Islet precursor cell (in vitro differentiated cells): ENCODE measurements around the gene EIF4H.

Experiments
- DNase-seq: peaks from one replicate; pipeline ENCODE4 v3.0.0-alpha.2; 2018

The EIF4H gene

DNA sequence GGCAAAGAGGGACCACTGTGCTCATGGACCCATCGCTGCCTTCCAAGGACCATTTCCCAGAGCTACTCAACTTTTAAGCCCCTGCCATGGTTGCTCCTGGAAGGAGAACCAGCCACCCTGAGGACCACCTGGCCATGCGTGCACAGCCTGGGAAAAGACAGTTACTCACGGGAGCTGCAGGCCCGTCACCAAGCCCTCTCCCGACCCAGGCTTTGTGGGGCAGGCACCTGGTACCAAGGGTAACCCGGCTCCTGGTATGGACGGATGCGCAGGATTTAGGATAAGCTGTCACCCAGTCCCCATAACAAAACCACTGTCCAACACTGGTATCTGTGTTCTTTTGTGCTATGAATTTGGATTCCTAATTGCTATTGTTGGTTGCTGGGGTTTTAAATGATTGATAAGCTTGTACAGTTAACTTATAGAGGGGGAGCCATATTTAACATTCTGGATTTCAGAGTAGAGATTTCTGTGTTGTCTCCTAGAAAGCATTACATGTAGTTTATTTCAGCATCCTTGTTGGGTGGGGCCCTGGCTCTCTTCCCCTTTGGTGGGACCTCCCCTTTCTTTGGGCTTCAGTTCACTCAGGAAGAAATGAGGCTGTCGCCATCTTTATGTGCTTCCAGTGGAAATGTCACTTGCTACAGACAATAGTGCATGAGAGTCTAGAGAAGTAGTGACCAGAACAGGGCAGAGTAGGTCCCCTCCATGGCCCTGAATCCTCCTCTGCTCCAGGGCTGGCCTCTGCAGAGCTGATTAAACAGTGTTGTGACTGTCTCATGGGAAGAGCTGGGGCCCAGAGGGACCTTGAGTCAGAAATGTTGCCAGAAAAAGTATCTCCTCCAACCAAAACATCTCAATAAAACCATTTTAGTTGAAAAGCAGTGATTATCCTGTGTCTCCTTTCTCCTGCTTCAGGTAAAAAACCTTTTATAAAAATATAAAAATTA lies 55.1 kb downstream of the EIF4H start:
- no peak for DNase-seq

DNA sequence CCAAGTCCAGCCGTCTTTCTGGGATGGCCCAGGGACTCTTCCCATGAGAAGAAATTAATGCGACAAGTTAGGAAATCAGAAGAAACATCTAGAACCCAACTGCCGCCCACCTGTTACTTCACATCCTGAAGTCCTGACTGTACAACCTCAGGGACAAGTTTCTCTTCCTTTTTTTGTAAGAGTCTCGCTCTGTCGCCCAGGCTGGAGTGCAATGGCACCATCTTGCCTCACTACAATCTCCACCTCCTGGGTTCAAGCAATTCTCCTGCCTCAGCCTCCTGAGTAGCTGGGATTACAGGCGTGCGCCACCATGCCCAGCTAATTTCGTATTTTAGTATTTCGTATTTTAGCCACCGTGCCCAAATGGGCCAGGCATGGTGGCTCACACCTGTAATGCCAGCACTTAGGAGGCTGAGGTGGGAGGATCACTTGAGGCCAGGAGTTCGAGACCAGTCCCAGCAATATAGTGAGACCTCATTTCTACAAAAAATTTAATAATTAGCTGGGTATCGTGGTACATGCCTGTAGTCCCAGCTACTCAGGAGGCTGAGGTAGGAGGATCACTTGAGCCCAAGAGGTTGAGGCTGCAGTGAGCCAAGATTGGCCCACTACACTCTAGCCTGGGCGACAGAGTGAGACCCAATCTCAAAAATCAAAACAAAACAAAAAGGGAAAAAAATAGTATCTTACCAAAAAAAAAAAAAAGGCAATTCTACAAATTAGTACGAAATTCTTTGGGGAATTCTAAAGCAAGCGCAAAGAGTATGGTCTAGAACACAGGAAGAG lies 56.5 kb downstream of the EIF4H start:
- DNase-seq: no peak

DNA sequence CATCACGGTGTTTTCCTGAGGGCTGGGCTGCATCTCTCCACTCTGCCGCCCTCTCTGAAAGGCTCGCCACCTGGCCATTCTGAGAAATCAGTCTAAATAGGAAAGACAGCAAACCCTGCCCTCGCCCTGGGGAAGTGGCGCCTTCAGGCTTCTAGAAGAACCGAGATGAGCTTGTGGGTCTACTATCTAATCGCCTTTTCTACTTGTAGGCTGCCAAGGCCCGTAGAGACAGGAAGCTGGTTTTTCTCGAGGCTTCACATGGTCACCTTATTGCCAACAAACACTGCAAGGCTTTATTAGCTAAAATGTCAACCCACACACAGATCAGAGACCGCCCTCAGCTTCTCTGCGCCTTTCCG lies 57.1 kb downstream of the EIF4H start:
- no peak for DNase-seq

DNA sequence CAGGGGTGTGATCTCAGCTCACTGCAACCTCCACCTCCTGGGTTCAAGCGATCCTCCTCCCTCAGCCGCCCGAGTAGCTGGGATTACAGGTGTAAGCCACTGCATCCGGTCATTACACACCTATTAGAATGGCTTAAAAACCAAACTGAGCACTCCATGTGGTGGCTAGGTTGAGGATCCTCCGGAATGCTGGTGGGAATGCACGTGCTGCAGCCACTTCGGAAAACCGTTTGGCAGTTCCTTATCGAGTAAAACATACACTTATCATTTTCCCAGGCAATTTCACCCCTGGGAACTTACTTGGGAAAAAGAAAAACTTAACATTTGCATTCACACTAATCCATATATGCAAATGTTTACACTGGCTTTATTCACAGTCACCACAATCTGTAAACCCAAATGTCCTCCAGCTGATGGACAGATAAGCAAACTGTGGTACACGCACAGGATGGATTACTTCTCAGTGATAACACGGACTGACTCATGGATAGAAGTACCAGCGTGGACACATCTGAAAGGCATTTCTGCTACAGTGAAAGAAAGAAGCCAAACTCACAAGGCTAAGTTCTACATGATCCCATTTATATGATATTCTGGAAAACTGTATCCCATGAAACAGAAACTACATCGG lies 59.6 kb downstream of the EIF4H start:
- DNase-seq: no peak

- DNase-seq: no peak
Measured at GRCh38 chr7:74235518-74236268, 61.5 kb downstream of the EIF4H start.

GRCh38 chr7:74236284-74236683 lies 62.1 kb downstream of the EIF4H start:
- DNase-seq: no peak

DNA sequence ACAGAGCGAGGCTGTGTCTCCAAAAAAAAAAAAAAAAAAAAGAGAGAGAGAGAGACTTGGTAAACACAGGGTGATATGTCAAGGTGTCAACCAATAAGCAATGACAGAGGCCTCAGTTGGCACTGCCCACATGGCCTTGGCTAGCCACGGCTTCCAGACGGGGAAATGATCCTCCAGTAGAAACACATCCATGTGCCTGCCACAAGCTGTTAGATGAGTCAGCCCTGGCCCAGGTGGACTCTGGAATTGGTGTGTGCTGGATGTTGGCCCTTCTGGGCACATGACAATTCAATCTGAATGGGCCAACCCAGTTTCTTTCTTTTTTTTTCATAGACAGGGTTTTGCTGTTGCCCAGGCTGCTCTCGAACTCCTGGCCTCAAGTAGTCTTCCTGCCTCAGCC lies 66.3 kb downstream of the EIF4H start:
- DNase-seq: no peak

DNA sequence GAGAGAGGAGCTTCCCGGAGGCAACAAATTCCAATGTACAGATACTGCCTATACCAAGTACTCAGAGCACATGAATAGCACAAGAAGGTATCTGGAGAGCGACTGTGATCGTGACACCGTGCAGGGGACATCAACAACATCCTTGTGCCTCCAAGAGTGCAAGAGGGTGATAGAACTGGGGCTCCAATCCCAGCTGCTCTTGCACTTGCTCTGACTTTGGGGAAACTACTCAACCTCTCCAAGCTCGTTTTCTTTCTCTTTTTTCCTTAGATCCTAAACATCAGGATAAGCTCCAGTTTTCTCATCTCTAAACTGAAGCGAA lies 67.9 kb downstream of the EIF4H start:
- DNase-seq: no peak

DNA sequence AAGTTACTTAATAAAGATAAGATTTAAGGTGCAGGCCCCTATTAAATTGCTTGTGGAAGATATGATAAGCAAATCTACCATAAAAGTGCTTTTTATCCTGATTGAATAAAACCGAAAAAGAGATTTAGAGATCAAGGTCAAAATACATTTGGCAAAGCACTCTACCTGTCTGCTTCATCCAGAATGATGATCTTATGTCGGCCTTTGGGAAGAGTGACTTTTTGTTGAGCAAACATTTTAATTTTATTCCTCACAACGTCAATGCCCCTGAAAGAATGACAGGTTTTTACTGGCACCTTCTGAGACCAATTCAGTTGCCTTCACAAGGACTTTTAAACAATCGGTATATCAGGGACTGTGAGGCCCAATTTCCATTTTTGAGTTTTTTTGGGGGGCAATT lies 72.3 kb downstream of the EIF4H start:
- DNase-seq: no peak
